Embryonic facial prominence (tissue), 1 donor: ENCODE results near the gene DCLK1.
A peak's percentile ranks its signal among the peaks of the same experiment; 100 is the strongest.

Experiments
- DNase-seq: peaks from one replicate; pipeline ENCODE4 v3.0.0-alpha.2; 2016; ENCODE audit errors: extremely low spot score

The DCLK1 gene

GRCh38 chr13:35865341-35866240, 265.6 kb downstream of the DCLK1 start:
- no peak for DNase-seq

- DNase-seq: no peak
These were observed 270.5 kb downstream of the DCLK1 start for GRCh38 chr13:35860661-35861060.

GRCh38 chr13:35859981-35860380, 271.2 kb downstream of the DCLK1 start:
- DNase-seq: no peak

- no peak for DNase-seq
These were observed 272.5 kb downstream of the DCLK1 start for GRCh38 chr13:35858665-35859064.

- DNase-seq: no peak
These were observed 273.4 kb downstream of the DCLK1 start for GRCh38 chr13:35857769-35858168.

GRCh38 chr13:35856721-35857364, 274.3 kb downstream of the DCLK1 start:
- DNase-seq: no peak

GRCh38 chr13:35856084-35856483, 275.1 kb downstream of the DCLK1 start:
- no peak for DNase-seq

GRCh38 chr13:35855531-35856019, 275.6 kb downstream of the DCLK1 start:
- DNase-seq: no peak

GRCh38 chr13:35854286-35854685, 276.9 kb downstream of the DCLK1 start:
- no peak for DNase-seq

GRCh38 chr13:35851881-35852280, 279.3 kb downstream of the DCLK1 start:
- DNase-seq: no peak

GRCh38 chr13:35851356-35851755, 279.8 kb downstream of the DCLK1 start:
- no peak for DNase-seq

GRCh38 chr13:35850569-35850968, 280.6 kb downstream of the DCLK1 start:
- DNase-seq: no peak

- no peak for DNase-seq
These were observed 281.9 kb downstream of the DCLK1 start for GRCh38 chr13:35849256-35849644.

GRCh38 chr13:35848336-35849255, 282.6 kb downstream of the DCLK1 start:
- DNase-seq: peak; percentile 75

- no peak for DNase-seq
These were observed 287.9 kb downstream of the DCLK1 start for GRCh38 chr13:35843272-35843671.

GRCh38 chr13:35841060-35841521, 290.1 kb downstream of the DCLK1 start:
- no peak for DNase-seq

- no peak for DNase-seq
These were observed 291.4 kb downstream of the DCLK1 start for GRCh38 chr13:35839806-35840205.

GRCh38 chr13:35838356-35838755, 292.8 kb downstream of the DCLK1 start:
- DNase-seq: no peak

- no peak for DNase-seq
These were observed 294.7 kb downstream of the DCLK1 start for GRCh38 chr13:35836446-35836845.

- DNase-seq: no peak
These were observed 295.2 kb downstream of the DCLK1 start for GRCh38 chr13:35835989-35836388.

GRCh38 chr13:35833608-35834275, 297.4 kb downstream of the DCLK1 start:
- DNase-seq: no peak
